Measurements from ENCODE around the gene RPL28. TPM values are rescaled to one million over a fixed set of nuclear protein-coding genes. Genes with fewer than 3 reads are reported as not detected.

Gene RPL28
- total RNA-seq, 2 experiments from 2014 or later = 3,995 to 4,178 TPM

GRCh38 chr19:55432241-55432959, 46.7 kb downstream of the RPL28 start:
- CTCF ChIA-PET = no interaction called here
- H3K27ac Mint-ChIP-seq = no peak overlapping the region

GRCh38 chr19:55433292-55433691, 47.6 kb downstream of the RPL28 start:
- no peak overlapping the region for H3K27ac Mint-ChIP-seq

More at GRCh38 chr19:55432241-55432959, 46.7 kb downstream of the RPL28 start:
- H3K27me3 ChIP-seq (ENCODE audit: control insufficient read depth in 1 of 2, insufficient read depth in 2 of 2, low read length in 2 of 2) = peaks cover 47 to 68% of the 10 kb centered on the region in 2 experiments
- DNase-seq = no peak
- H3K36me3 ChIP-seq (ENCODE audit: insufficient read depth, low read length) = no peaks in the 10 kb centered on the region
- intact Hi-C loops (cut with DNase I, micrococcal nuclease) = no loop called here
- no peak for TF ChIP-seq CTCF (IDR thresholded peaks at IDR 0.05)
- no peak overlapping the region for H3K27ac ChIP-seq (ENCODE audit: low read depth in 1 of 2, low read length in 2 of 2)
- Mint-ChIP-seq H3K4me1 (ENCODE audit: low read depth) (no peaks in the 10 kb centered on the region), H3K27me3 (peaks cover 50% of the 10 kb centered on the region), H3K9me3 (no peaks in the 10 kb centered on the region), H3K4me3 (no peak overlapping the region), H3K36me3 (ENCODE audit: low read depth) (no peaks in the 10 kb centered on the region)
- POLR2A ChIA-PET = no interaction called here
- ATAC-seq (ENCODE audit: poor library complexity) = no peak
- no peak overlapping the region for H3K4me3 ChIP-seq (ENCODE audit: low read length)
- H3K4me1 ChIP-seq (ENCODE audit: insufficient read depth, low read length) = no peaks in the 10 kb centered on the region
- H3K9me3 ChIP-seq (ENCODE audit: control insufficient read depth in 1 of 2, insufficient read depth in 1 of 2, low read length in 2 of 2) = peaks cover 0 to 20% of the 10 kb centered on the region in 2 experiments

GRCh38 chr19:55434356-55434919, 48.7 kb downstream of the RPL28 start:
- Histone ChIP-seq H3K4me3 (ENCODE audit: low read length) (no peak overlapping the region), H3K9me3 (ENCODE audit: control insufficient read depth in 1 of 2, insufficient read depth in 1 of 2, low read length in 2 of 2) (peaks cover 0 to 38% of the 10 kb centered on the region in 2 experiments), H3K36me3 (ENCODE audit: insufficient read depth, low read length) (no peaks in the 10 kb centered on the region), H3K27ac (ENCODE audit: low read depth in 1 of 2, low read length in 2 of 2) (no peak overlapping the region), H3K27me3 (ENCODE audit: control insufficient read depth in 1 of 2, insufficient read depth in 2 of 2, low read length in 2 of 2) (peaks cover 60 to 81% of the 10 kb centered on the region in 2 experiments), H3K4me1 (ENCODE audit: insufficient read depth, low read length) (no peaks in the 10 kb centered on the region)
- Mint-ChIP-seq H3K27ac (no peak overlapping the region), H3K4me1 (ENCODE audit: low read depth) (no peaks in the 10 kb centered on the region), H3K36me3 (ENCODE audit: low read depth) (no peaks in the 10 kb centered on the region), H3K27me3 (peaks cover 55% of the 10 kb centered on the region), H3K9me3 (no peaks in the 10 kb centered on the region), H3K4me3 (no peak overlapping the region)
- POLR2A ChIA-PET = no interaction called here
- no peak for ATAC-seq (ENCODE audit: poor library complexity)
- intact Hi-C loops (cut with DNase I, micrococcal nuclease) = no loop called here
- DNase-seq = no peak
- no peak for TF ChIP-seq CTCF (IDR thresholded peaks at IDR 0.05)
- CTCF ChIA-PET = no interaction called here

More at GRCh38 chr19:55433292-55433691, 47.6 kb downstream of the RPL28 start:
- TF ChIP-seq CTCF (IDR thresholded peaks at IDR 0.05) = no peak
- peaks cover 0 to 29% of the 10 kb centered on the region in 2 experiments for H3K9me3 ChIP-seq (ENCODE audit: control insufficient read depth in 1 of 2, insufficient read depth in 1 of 2, low read length in 2 of 2)
- H3K27ac ChIP-seq (ENCODE audit: low read depth in 1 of 2, low read length in 2 of 2) = no peak overlapping the region
- DNase-seq (no peak), ATAC-seq (ENCODE audit: poor library complexity) (no peak)
- no peak overlapping the region for H3K4me3 ChIP-seq (ENCODE audit: low read length)
- peaks cover 55% of the 10 kb centered on the region for H3K27me3 Mint-ChIP-seq
- ChIA-PET CTCF (no interaction called here), POLR2A (no interaction called here)
- intact Hi-C loops (cut with DNase I, micrococcal nuclease) = no loop called here
- no peaks in the 10 kb centered on the region for H3K36me3 Mint-ChIP-seq (ENCODE audit: low read depth)
- no peaks in the 10 kb centered on the region for H3K4me1 ChIP-seq (ENCODE audit: insufficient read depth, low read length)
- no peaks in the 10 kb centered on the region for H3K4me1 Mint-ChIP-seq (ENCODE audit: low read depth)
- peaks cover 50 to 77% of the 10 kb centered on the region in 2 experiments for H3K27me3 ChIP-seq (ENCODE audit: control insufficient read depth in 1 of 2, insufficient read depth in 2 of 2, low read length in 2 of 2)
- H3K9me3 Mint-ChIP-seq = no peaks in the 10 kb centered on the region
- no peaks in the 10 kb centered on the region for H3K36me3 ChIP-seq (ENCODE audit: insufficient read depth, low read length)
- no peak overlapping the region for H3K4me3 Mint-ChIP-seq
